GM19240 (cell line): Measurements from ENCODE around the gene BHLHA9.
"Not testable (repeated sequence)": the region's sequence is repeated elsewhere in the genome, so short reads cannot be mapped to it uniquely, and the experiment has no call there.

Experiments
- DNase-seq: peaks from one replicate; pipeline ENCODE4 v3.0.0; 2011; ENCODE audit warnings: low spot score; ENCODE audit not compliant: insufficient read length

Gene BHLHA9

GRCh38 chr17:1270210-1271029 lies at the start of gene BHLHA9:
Gene BHLHA9, plus strand, starts transcription at chr17:1270444. Its CDS starts 120 bp downstream, at chr17:1270564.
- DNase-seq: no peak

GRCh38 chr17:1221209-1221608 lies 49.0 kb upstream of the BHLHA9 start:
- DNase-seq: no peak

GRCh38 chr17:1222321-1222720 lies 47.9 kb upstream of the BHLHA9 start:
- DNase-seq: no peak

GRCh38 chr17:1223662-1224061 lies 46.6 kb upstream of the BHLHA9 start:
- DNase-seq: no peak

- no peak for DNase-seq
Measured at GRCh38 chr17:1224330-1224729, 45.9 kb upstream of the BHLHA9 start.

GRCh38 chr17:1226308-1226707 lies 43.9 kb upstream of the BHLHA9 start:
- no peak for DNase-seq

- no peak for DNase-seq
Measured at GRCh38 chr17:1227365-1227764, 42.9 kb upstream of the BHLHA9 start.

GRCh38 chr17:1227917-1228780 lies 42.1 kb upstream of the BHLHA9 start:
- DNase-seq: peak; percentile 59

- no peak for DNase-seq
Measured at GRCh38 chr17:1228781-1229348, 41.4 kb upstream of the BHLHA9 start.

- DNase-seq: peak; percentile 76
Measured at GRCh38 chr17:1229349-1229899, 40.8 kb upstream of the BHLHA9 start.

- DNase-seq: no peak
Measured at GRCh38 chr17:1229900-1230501, 40.2 kb upstream of the BHLHA9 start.

GRCh38 chr17:1231456-1231855 lies 38.8 kb upstream of the BHLHA9 start:
- DNase-seq: no peak

- no peak for DNase-seq
Measured at GRCh38 chr17:1232331-1232730, 37.9 kb upstream of the BHLHA9 start.

GRCh38 chr17:1232786-1233185 lies 37.5 kb upstream of the BHLHA9 start:
- no peak for DNase-seq

GRCh38 chr17:1234455-1234854 lies 35.8 kb upstream of the BHLHA9 start:
- no peak for DNase-seq

- no peak for DNase-seq
Measured at GRCh38 chr17:1237471-1237870, 32.8 kb upstream of the BHLHA9 start.

GRCh38 chr17:1239210-1239609 lies 31.0 kb upstream of the BHLHA9 start:
- no peak for DNase-seq

- not testable (repeated sequence) for DNase-seq
Measured at GRCh38 chr17:1240426-1240825, 29.8 kb upstream of the BHLHA9 start.

GRCh38 chr17:1241929-1242328 lies 28.3 kb upstream of the BHLHA9 start:
- DNase-seq: no peak

- no peak for DNase-seq
Measured at GRCh38 chr17:1244606-1245012, 25.6 kb upstream of the BHLHA9 start.

- DNase-seq: no peak
Measured at GRCh38 chr17:1251866-1252608, 18.2 kb upstream of the BHLHA9 start.
